GM12864 (cell line): ENCODE results near the gene RSPH6A.

Experiments used
- DNase-seq: peaks from one replicate; pipeline ENCODE4 v3.0.0-alpha.2; 2011; ENCODE audit warnings: low read depth
- H3K4me3 ChIP-seq: 2 replicates; pipeline ENCODE4 v1.5.1; 2011; ENCODE audit warnings: mild to moderate bottlenecking, low read depth, low read length, control low read depth
- TF ChIP-seq, protein P1 (sequence below): IDR thresholded peaks from 2 replicates; pipeline ENCODE4 v1.5.1; 2011; ENCODE audit warnings: low read depth, mild to moderate bottlenecking, moderate library complexity, low read length, control low read depth, inconsistent platforms; ENCODE audit errors: missing control alignments

RSPH6A gene

GRCh38 chr19:45765702-45766295 is 49.3 kb downstream of the RSPH6A start:
- TF ChIP-seq, protein P1, sequence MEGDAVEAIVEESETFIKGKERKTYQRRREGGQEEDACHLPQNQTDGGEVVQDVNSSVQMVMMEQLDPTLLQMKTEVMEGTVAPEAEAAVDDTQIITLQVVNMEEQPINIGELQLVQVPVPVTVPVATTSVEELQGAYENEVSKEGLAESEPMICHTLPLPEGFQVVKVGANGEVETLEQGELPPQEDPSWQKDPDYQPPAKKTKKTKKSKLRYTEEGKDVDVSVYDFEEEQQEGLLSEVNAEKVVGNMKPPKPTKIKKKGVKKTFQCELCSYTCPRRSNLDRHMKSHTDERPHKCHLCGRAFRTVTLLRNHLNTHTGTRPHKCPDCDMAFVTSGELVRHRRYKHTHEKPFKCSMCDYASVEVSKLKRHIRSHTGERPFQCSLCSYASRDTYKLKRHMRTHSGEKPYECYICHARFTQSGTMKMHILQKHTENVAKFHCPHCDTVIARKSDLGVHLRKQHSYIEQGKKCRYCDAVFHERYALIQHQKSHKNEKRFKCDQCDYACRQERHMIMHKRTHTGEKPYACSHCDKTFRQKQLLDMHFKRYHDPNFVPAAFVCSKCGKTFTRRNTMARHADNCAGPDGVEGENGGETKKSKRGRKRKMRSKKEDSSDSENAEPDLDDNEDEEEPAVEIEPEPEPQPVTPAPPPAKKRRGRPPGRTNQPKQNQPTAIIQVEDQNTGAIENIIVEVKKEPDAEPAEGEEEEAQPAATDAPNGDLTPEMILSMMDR = no peak
- no peak overlapping the region for H3K4me3 ChIP-seq
- no peak for DNase-seq

- TF ChIP-seq, protein P1 = no peak
- no peak overlapping the region for H3K4me3 ChIP-seq
- no peak for DNase-seq
These were observed 50.0 kb downstream of the RSPH6A start for GRCh38 chr19:45764945-45765701.

- TF ChIP-seq, protein P1 = no peak
- no peak for DNase-seq
These were observed 50.6 kb downstream of the RSPH6A start for GRCh38 chr19:45764475-45764874.

DNA sequence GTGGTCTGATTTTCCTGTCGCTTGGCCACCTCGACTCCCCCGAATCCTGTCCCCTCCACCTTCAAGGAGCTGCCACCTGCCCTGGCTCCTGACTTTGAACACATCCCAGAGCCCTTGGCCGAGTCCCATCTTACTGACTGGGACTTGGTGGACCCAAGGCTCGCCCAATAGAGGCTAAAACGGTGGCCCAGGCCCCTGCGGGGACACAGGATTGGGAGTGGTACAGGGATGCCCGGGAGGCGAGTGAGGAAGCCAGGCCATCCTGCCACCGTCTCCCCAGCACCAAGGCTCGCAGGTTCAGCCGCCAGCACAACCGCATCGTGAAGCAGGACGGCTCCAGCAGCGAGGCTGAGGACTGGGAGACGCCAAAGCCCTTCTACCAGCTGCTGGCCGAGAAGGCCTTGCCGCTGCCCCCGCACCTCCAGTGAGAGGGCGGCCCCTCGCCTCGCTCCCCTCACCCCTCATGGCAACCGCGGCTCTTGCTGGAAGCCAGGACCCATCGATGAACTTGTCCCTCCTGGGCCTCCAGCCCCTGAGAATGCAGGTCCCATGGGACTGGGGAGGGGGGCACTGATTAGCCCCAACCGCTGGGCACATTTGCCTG is 51.3 kb downstream of the RSPH6A start:
- TF ChIP-seq, protein P1 = no peak
- DNase-seq = no peak
- no peak overlapping the region for H3K4me3 ChIP-seq

More at GRCh38 chr19:45764475-45764874, 50.6 kb downstream of the RSPH6A start:
- no peak overlapping the region for H3K4me3 ChIP-seq

- TF ChIP-seq, protein P1 = no peak
- H3K4me3 ChIP-seq = no peak overlapping the region
- DNase-seq = no peak
These were observed 52.1 kb downstream of the RSPH6A start for GRCh38 chr19:45762870-45763631.

GRCh38 chr19:45761714-45762113 is 53.4 kb downstream of the RSPH6A start:
- TF ChIP-seq, protein P1 = no peak
- DNase-seq = no peak
- no peak overlapping the region for H3K4me3 ChIP-seq
